ENCODE data around the gene RSRP1.
A peak's percentile ranks its signal among the peaks of the same experiment; 100 is the strongest.

- peak; percentile 57 for TF ChIP-seq POLR2A (IDR thresholded peaks at IDR 0.05; ENCODE audit: low read depth, low read length)
- TF ChIP-seq MAX (IDR thresholded peaks at IDR 0.05; ENCODE audit: insufficient read depth, insufficient read length), result no peak
- no peak for TF ChIP-seq CTCF (IDR thresholded peaks at IDR 0.05; ENCODE audit: extremely low read depth in 1 of 2, insufficient read depth in 1 of 2, low read depth in 1 of 2, low read length in 2 of 2)
- no peak for TF ChIP-seq EZH2 (IDR thresholded peaks at IDR 0.05; ENCODE audit: borderline replicate concordance, low read depth, low read length, severe bottlenecking)
- no peak for TF ChIP-seq JUN (IDR thresholded peaks at IDR 0.05; ENCODE audit: borderline replicate concordance, insufficient read depth, insufficient read length, low read depth)
- no peak for TF ChIP-seq FOS (IDR thresholded peaks at IDR 0.05; ENCODE audit: borderline replicate concordance, insufficient read depth, low read length)
- TF ChIP-seq POLR2AphosphoS5 (IDR thresholded peaks at IDR 0.05; ENCODE audit: insufficient read depth, low read depth, low read length), result peak; percentile 62
Observed at GRCh38 chr1:25232027-25232865, 15.0 kb downstream of the RSRP1 start, which contains the start of gene SYF2.

Data from endothelial cell of umbilical vein (primary cell).